SK-N-MC (cell line): ENCODE results near the gene FRMD3.

Experiments used
- EZH2 ChIP-seq: fragments of 200-600 bp; sonication (generic); IDR thresholded peaks from one replicate; pipeline ENCODE4 v1.6.1; 2017; ENCODE audit warnings: antibody characterized with exemption
- POLR2AphosphoS5 ChIP-seq: IDR thresholded peaks from 2 replicates; pipeline ENCODE4 v1.6.1; 2012; ENCODE audit warnings: mild to moderate bottlenecking, low read depth, low read length, borderline replicate concordance

GRCh38 chr9:83497441-83497840 lies 40.8 kb downstream of the FRMD3 start:
- TF ChIP-seq POLR2AphosphoS5 (no peak), EZH2 (no peak)
